K562 (cell line): Measurements from ENCODE around the gene USPL1. TPM values are rescaled to one million over a fixed set of nuclear protein-coding genes. Genes with fewer than 3 reads are reported as not detected.
A peak's percentile ranks its signal among the peaks of the same experiment; 100 is the strongest.

ENCODE experiments used
- CBX3 ChIP-seq, 2 experiments: IDR thresholded peaks; 1 replicate in 1 of 2; 2 replicates in 1 of 2; pipeline ENCODE4 v1.6.1; 2012; ENCODE audit warnings: inconsistent platforms in 2 of 2, low read length in 2 of 2, borderline replicate concordance in 1 of 2, control low read depth in 1 of 2
- CREBBP ChIP-seq: IDR thresholded peaks from one replicate; pipeline ENCODE4 v1.6.1; 2012; ENCODE audit warnings: low read depth, mild to moderate bottlenecking, control low read depth, inconsistent platforms, low read length
- DPF2 ChIP-seq: fragments of 450-650 bp; IDR thresholded peaks from 2 replicates; pipeline ENCODE4 v1.6.1; 2016
- HDAC2 ChIP-seq: fragments of 450-650 bp; IDR thresholded peaks from 2 replicates; pipeline ENCODE4 v1.6.1; 2016; ENCODE audit warnings: mild to moderate bottlenecking
- HNRNPK ChIP-seq: fragments of 200-400 bp; formaldehyde crosslinking; IDR thresholded peaks from one replicate; pipeline ENCODE4 v1.6.1; 2018; ENCODE audit warnings: mild to moderate bottlenecking, low read depth, low read length; ENCODE audit not compliant: poor library complexity, severe bottlenecking
- IFI16 ChIP-seq: fragments of 250-450 bp; sonication (Bioruptor Pico); IDR thresholded peaks from 2 replicates; pipeline ENCODE4 v2.1.2; 2022; ENCODE audit warnings: mild to moderate bottlenecking, inconsistent platforms
- JUN ChIP-seq, 2 experiments: sonication (generic) in 1 of 2; formaldehyde crosslinking in 1 of 2; IDR thresholded peaks; 2 replicates each; pipeline versions ENCODE4 v1.6.1 to v1.8.0; 2012 to 2022; ENCODE audit warnings: borderline replicate concordance in 2 of 2, mild to moderate bottlenecking in 2 of 2, improper control_type of control experiment in 1 of 2, low read depth in 1 of 2, low read length in 1 of 2, missing genetic modification reagents in 1 of 2
- L3MBTL2 ChIP-seq: fragments of 450-650 bp; IDR thresholded peaks from 2 replicates; pipeline ENCODE4 v1.6.1; 2016; ENCODE audit warnings: mild to moderate bottlenecking, moderate library complexity
- RBM25 ChIP-seq: fragments of 200-400 bp; formaldehyde crosslinking; IDR thresholded peaks from 2 replicates; pipeline ENCODE4 v1.6.1; 2018; ENCODE audit warnings: low read length, low read depth, moderate library complexity; ENCODE audit not compliant: severe bottlenecking
- RNF2 ChIP-seq: sonication (generic); IDR thresholded peaks from 2 replicates; pipeline ENCODE4 v1.6.1; 2016
- SAFB ChIP-seq: fragments of 200-400 bp; formaldehyde crosslinking; IDR thresholded peaks from 2 replicates; pipeline ENCODE4 v1.6.1; 2017; ENCODE audit warnings: low read depth, low read length, borderline replicate concordance
- SNRNP70 ChIP-seq: fragments of 200-400 bp; formaldehyde crosslinking; optimal IDR thresholded peaks from 2 replicates; pipeline ENCODE3; 2017; ENCODE audit warnings: low read depth, low read length
- SPI1 ChIP-seq: IDR thresholded peaks from 2 replicates; pipeline ENCODE4 v1.6.1; 2011; ENCODE audit warnings: low read depth, low read length, control low read depth, borderline replicate concordance
- SRF ChIP-seq, 2 experiments: fragments of 250-450, 450-650 bp in 1 of 2; sonication (Bioruptor Pico) in 1 of 2; sonication (generic) in 1 of 2; formaldehyde crosslinking; IDR thresholded peaks; 2 replicates each; pipeline versions ENCODE4 v1.5.0 to v1.5.1; 2020 to 2022; ENCODE audit warnings: mild to moderate bottlenecking in 1 of 2, missing genetic modification reagents in 1 of 2
- TAF1 ChIP-seq: IDR thresholded peaks from 2 replicates; pipeline ENCODE4 v1.6.1; 2011; ENCODE audit warnings: mild to moderate bottlenecking, low read length, moderate library complexity; ENCODE audit not compliant: insufficient read depth, control insufficient read depth, severe bottlenecking; ENCODE audit errors: extremely low read depth
- TAF15 ChIP-seq: fragments of 200-400 bp; formaldehyde crosslinking; IDR thresholded peaks from 2 replicates; pipeline ENCODE4 v1.6.1; 2017; ENCODE audit warnings: mild to moderate bottlenecking, low read depth, low read length, moderate library complexity
- TRIM24 ChIP-seq, 2 experiments: fragments of 450-650 bp; IDR thresholded peaks; 2 replicates each; pipeline ENCODE4 v1.6.1; 2016
- ZC3H4 ChIP-seq: sonication (generic); formaldehyde crosslinking; IDR thresholded peaks from 2 replicates; pipeline ENCODE4 v1.9.0; 2021; ENCODE audit warnings: missing genetic modification reagents, borderline replicate concordance
- ZC3H8 ChIP-seq: fragments of 450-650 bp; IDR thresholded peaks from 2 replicates; pipeline ENCODE4 v1.6.1; 2017
- ZFP30 ChIP-seq: fragments of 250-450 bp; sonication (Bioruptor Pico); IDR thresholded peaks from 2 replicates; pipeline ENCODE4 v1.8.0; 2022; ENCODE audit warnings: moderate library complexity, mild to moderate bottlenecking, inconsistent platforms, borderline replicate concordance
- ZFPM2 ChIP-seq: fragments of 250-450 bp; sonication (Bioruptor Pico); IDR thresholded peaks from 2 replicates; pipeline ENCODE4 v1.5.1; 2022; ENCODE audit warnings: mild to moderate bottlenecking
- ZNF75A ChIP-seq: fragments of 450-650 bp; formaldehyde crosslinking; IDR thresholded peaks from 2 replicates; pipeline ENCODE4 v1.4.0; 2020; ENCODE audit warnings: mild to moderate bottlenecking
- ZNF764 ChIP-seq: fragments of 250-450 bp; sonication (Bioruptor Pico); IDR thresholded peaks from 2 replicates; pipeline ENCODE4 v1.4.0; 2020; ENCODE audit warnings: low read depth, mild to moderate bottlenecking, moderate library complexity
- polyA plus RNA-seq, 8 experiments: library from polyadenylated mRNA; depleted of rRNA in 4 of 8; stranded (reverse) in 5 of 8; unstranded in 3 of 8; fragments of >200 nt; fragmentation: Nextera tagmentation in 2 of 8; fragmentation: Illumina TruSeq in 1 of 8; extraction: Ambion mirVana in 2 of 8; extraction: Trizol in 1 of 8; gene quantifications; 2 replicates each; pipeline versions ENCODE4 v1.2.1 to v1.2.3, GENCODE V29; 2011 to 2014; ENCODE audit warnings: inconsistent platforms in 1 of 8, missing spikeins in 1 of 8
- total RNA-seq, 7 experiments: library from RNA; depleted of rRNA in 6 of 7; stranded (reverse); fragments of >200 nt in 6 of 7; fragmentation: Illumina TruSeq in 2 of 7; extraction: Trizol in 2 of 7; gene quantifications; 2 replicates each; pipeline versions ENCODE4 v1.2.1 to v1.2.3, GENCODE V29; 2011 to 2021; ENCODE audit warnings: low replicate concordance in 1 of 7
- TF ChIP-seq, protein P1 (sequence below), 2 experiments: fragments of 450-650 bp; conservative IDR thresholded peaks; 2 replicates each; pipeline ENCODE4 v1.6.1; 2017; ENCODE audit warnings: mild to moderate bottlenecking in 2 of 2, moderate library complexity in 2 of 2
- TF ChIP-seq, protein P2 (sequence below), 3 experiments: IDR thresholded peaks in 2 of 3; conservative IDR thresholded peaks in 1 of 3; 2 replicates each; pipeline ENCODE4 v1.5.1; 2011 to 2012; ENCODE audit warnings: low read length in 3 of 3, mild to moderate bottlenecking in 3 of 3, control low read depth in 2 of 3, improper control_type of control experiment in 1 of 3, inconsistent platforms in 1 of 3, low read depth in 1 of 3, mixed read lengths in 1 of 3, moderate library complexity in 1 of 3; ENCODE audit not compliant: insufficient read depth in 2 of 3

The USPL1 gene
- total and polyA plus RNA-seq, 9 of the 15 experiments (the other 6 are each of a cell fraction or from before 2014, with no cell fraction given): 5.5 to 18.0 (median 12.0) TPM

DNA sequence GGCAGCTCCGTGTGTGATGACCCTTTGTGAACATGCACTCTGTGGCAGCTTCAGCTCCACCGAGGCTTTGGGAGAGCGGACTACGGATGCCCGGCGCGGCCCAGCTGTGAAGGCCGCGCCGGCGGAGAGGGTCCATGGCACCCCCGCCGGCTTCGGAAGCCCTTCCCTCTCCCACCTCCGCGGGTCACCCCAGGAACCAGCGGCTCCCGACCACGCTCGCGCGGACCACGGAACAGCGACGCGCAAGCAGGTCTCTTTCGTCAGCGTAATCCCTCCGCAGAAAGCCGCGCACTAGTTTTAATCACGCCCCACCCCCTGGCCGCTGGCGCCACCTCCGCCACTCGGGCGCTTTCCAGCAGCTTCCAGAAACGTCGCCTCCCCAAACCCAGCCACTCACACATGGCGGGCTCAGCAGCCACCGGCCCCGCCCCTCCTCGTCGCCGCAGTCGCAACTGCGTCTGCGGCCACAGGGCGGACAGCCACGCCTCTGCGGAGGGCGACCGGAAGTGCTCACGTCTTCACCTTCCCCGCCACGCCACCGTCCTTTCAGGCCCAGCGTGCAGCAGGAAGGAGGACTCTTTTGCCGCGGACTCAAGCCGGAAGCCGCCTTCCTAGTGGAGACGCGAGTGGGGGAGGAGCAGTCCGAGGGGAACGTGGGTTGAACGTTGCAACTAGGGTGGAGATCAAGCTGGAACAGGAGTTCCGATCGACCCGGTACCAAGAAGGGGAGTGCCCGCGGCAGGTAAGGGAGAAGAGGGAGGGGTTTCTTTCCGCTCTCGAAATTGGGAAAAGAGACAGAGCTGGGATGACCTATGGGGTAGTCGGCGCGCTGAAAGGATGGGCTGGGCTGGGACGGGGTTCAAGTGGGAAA lies at the start of gene USPL1 (continued):
- no peak for TF ChIP-seq ZC3H4 (CRISPR knock-in tag)
- 0 out of 2 replicates have a peak, but pooled peaks have one; percentile 19 for TF ChIP-seq ZC3H8
- TF ChIP-seq, protein P1, sequence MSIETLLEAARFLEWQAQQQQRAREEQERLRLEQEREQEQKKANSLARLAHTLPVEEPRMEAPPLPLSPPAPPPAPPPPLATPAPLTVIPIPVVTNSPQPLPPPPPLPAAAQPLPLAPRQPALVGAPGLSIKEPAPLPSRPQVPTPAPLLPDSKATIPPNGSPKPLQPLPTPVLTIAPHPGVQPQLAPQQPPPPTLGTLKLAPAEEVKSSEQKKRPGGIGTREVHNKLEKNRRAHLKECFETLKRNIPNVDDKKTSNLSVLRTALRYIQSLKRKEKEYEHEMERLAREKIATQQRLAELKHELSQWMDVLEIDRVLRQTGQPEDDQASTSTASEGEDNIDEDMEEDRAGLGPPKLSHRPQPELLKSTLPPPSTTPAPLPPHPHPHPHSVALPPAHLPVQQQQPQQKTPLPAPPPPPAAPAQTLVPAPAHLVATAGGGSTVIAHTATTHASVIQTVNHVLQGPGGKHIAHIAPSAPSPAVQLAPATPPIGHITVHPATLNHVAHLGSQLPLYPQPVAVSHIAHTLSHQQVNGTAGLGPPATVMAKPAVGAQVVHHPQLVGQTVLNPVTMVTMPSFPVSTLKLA (conservative IDR thresholded peaks at IDR 0.05): peak; percentile 89 to 95
- peak; percentile 58; the same call in 1 of the 2 replicates for TF ChIP-seq RNF2
- no peak for TF ChIP-seq HNRNPK
- no peak for TF ChIP-seq RBM25
- no peak for TF ChIP-seq ZFP30 (CRISPR knock-in tag)
- TF ChIP-seq TAF1: peak; percentile 88
- no peak for TF ChIP-seq SPI1
- no peak for TF ChIP-seq ZNF75A (CRISPR knock-in tag)
- TF ChIP-seq SAFB: peak; percentile 48; the same call in 1 of the 2 replicates
- peak in 1 of 2 experiments; percentile 89; a peak in 2 of 3 replicates for TF ChIP-seq CBX3 (IDR thresholded peaks at IDR 0.05; ENCODE audit: borderline replicate concordance in 1 of 2, low read length in 2 of 2)
- TF ChIP-seq L3MBTL2: peak; percentile 78
- TF ChIP-seq SRF (CRISPR knock-in tag; IDR thresholded peaks at IDR 0.05): peak in 1 of 2 experiments; percentile 87; a peak in 2 of 4 replicates
- TF ChIP-seq ZNF764 (CRISPR knock-in tag): no peak
- no peak for TF ChIP-seq DPF2
- TF ChIP-seq SNRNP70: no peak
- TF ChIP-seq, protein P2, sequence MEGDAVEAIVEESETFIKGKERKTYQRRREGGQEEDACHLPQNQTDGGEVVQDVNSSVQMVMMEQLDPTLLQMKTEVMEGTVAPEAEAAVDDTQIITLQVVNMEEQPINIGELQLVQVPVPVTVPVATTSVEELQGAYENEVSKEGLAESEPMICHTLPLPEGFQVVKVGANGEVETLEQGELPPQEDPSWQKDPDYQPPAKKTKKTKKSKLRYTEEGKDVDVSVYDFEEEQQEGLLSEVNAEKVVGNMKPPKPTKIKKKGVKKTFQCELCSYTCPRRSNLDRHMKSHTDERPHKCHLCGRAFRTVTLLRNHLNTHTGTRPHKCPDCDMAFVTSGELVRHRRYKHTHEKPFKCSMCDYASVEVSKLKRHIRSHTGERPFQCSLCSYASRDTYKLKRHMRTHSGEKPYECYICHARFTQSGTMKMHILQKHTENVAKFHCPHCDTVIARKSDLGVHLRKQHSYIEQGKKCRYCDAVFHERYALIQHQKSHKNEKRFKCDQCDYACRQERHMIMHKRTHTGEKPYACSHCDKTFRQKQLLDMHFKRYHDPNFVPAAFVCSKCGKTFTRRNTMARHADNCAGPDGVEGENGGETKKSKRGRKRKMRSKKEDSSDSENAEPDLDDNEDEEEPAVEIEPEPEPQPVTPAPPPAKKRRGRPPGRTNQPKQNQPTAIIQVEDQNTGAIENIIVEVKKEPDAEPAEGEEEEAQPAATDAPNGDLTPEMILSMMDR (IDR thresholded peaks at IDR 0.05 in 2 of 3, conservative IDR thresholded peaks at IDR 0.05 in 1 of 3; ENCODE audit: insufficient read depth in 2 of 3, low read depth in 1 of 3, low read length in 3 of 3): peak; percentile 2 to 18 (median 6); a peak in 2 of 6 replicates
- no peak for TF ChIP-seq JUN (IDR thresholded peaks at IDR 0.05; ENCODE audit: borderline replicate concordance, low read depth, low read length)
- no peak for TF ChIP-seq JUN (CRISPR knock-in tag; IDR thresholded peaks at IDR 0.05; ENCODE audit: borderline replicate concordance)
- no peak for TF ChIP-seq ZFPM2 (CRISPR knock-in tag)
- peak in 1 of 2 experiments; percentile 99; a peak in 2 of 4 replicates for TF ChIP-seq TRIM24 (IDR thresholded peaks at IDR 0.05)
- peak; percentile 63 for TF ChIP-seq HDAC2
- no peak for TF ChIP-seq CREBBP
- no peak for TF ChIP-seq IFI16 (CRISPR knock-in tag)
- TF ChIP-seq TAF15: no peak
